Measurements from ENCODE around the gene ZNF546.
A peak's percentile ranks its signal among the peaks of the same experiment; 100 is the strongest.
"Not testable (repeated sequence)": the region's sequence is repeated elsewhere in the genome, so short reads cannot be mapped to it uniquely, and the experiment has no call there.

The ZNF546 gene

DNA sequence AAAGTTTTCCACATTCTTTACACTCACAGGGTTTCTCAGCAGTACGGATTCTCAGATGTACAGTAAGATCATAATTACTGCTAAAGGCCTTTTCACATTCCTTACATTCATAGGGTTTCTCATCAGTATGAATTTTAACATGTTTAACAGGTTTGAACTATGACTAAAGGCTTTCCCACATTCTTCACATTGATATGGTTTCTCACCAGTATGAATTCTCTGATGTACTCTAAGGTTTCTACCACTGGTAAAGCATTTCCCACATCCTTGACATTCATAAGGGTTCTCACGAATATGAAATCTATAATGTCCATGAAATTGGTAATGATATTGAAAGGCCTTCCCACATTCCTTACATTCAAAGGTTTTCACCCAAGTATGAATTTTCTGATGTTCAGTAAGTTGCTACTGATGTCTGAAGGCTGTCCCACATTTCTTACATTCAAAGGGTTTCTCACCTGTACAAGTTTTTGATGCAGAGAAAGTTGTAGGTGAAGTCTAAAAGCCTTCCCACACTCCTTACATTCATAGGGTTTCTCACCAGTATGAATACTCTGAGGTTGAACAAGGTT lies 37.2 kb downstream of the ZNF546 start:
- DNase-seq, result no peak
- in situ Hi-C loops (cut with HindIII; ENCODE audit: low pct_ligation_motif_present, low pct_unique_long_range_greater_than_20kb, low sequenced_read_pairs), result no loop called here

DNA sequence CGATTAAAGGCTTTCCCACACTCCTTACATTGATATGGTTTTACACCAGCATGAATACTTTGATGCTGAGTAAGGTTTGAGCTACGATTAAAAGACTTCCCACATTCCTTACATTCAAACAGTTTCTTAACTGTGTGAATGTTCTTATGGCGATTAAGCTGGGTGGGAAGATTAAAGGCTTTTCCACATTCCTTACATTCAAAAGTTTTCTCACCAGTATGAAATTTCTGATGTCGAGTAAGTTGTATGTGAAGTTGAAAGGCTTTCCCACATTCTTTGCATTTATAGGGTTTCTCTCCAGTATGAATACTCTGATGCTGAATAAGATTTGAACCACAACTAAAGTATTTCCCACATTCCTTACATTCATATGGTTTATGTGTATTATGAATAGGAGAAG lies 39.1 kb downstream of the ZNF546 start:
- in situ Hi-C loops (cut with HindIII; ENCODE audit: low pct_ligation_motif_present, low pct_unique_long_range_greater_than_20kb, low sequenced_read_pairs), result no loop called here

GRCh38 chr19:40038047-40038446 lies 41.2 kb downstream of the ZNF546 start:
- DNase-seq; in situ Hi-C loops (cut with HindIII; ENCODE audit: low pct_ligation_motif_present, low pct_unique_long_range_greater_than_20kb, low sequenced_read_pairs): not testable (repeated sequence)

More for the DNA sequence above, 39.1 kb downstream of the ZNF546 start:
- DNase-seq, result no peak

DNA sequence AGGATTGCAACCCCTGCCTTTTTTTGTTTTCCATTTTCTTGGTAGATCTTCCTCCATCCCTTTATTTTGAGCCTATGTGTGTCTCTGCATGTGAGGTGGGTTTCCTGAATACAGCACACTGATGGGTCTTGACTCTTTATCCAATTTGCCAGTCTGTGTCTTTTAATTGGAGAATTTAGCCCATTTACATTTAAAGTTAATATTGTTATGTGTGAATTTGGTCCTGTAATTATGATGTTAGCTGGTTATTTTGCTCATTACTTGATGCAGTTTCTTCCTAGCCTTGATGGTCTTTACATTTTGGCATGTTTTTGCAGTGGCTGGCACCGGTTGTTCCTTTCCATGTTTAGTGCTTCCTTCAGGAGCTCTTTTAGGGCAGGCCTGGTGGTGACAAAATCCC lies 44.9 kb downstream of the ZNF546 start:
- in situ Hi-C loops (cut with HindIII; ENCODE audit: low pct_ligation_motif_present, low pct_unique_long_range_greater_than_20kb, low sequenced_read_pairs); DNase-seq: not testable (repeated sequence)

- in situ Hi-C loops (cut with HindIII; ENCODE audit: low pct_ligation_motif_present, low pct_unique_long_range_greater_than_20kb, low sequenced_read_pairs), result no loop called here
- no peak for DNase-seq
Measured at GRCh38 chr19:40053491-40053890, 56.6 kb downstream of the ZNF546 start.

DNA sequence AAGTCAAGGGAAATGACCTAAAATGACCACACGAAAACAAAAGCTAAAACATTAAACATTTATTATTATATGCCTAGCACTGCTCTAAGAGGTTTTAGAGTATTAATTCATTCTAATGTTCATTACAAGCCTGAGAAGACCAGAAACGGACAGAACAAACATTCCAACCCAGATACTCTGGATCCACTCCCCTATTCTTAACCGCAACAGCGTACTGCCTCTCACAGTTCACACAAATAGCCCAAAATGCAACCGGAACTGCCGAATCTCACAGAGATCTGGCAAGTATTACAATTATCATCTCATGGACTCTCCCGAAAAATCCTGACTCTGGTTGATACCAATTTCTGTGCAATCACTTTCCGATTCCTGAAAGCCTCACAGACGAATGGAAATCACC lies 57.8 kb downstream of the ZNF546 start:
- in situ Hi-C loops (cut with HindIII; ENCODE audit: low pct_ligation_motif_present, low pct_unique_long_range_greater_than_20kb, low sequenced_read_pairs), result no loop called here
- DNase-seq, result no peak

GRCh38 chr19:40055049-40055448 lies 58.2 kb downstream of the ZNF546 start:
- no peak for DNase-seq
- in situ Hi-C loops (cut with HindIII; ENCODE audit: low pct_ligation_motif_present, low pct_unique_long_range_greater_than_20kb, low sequenced_read_pairs), result no loop called here

DNA sequence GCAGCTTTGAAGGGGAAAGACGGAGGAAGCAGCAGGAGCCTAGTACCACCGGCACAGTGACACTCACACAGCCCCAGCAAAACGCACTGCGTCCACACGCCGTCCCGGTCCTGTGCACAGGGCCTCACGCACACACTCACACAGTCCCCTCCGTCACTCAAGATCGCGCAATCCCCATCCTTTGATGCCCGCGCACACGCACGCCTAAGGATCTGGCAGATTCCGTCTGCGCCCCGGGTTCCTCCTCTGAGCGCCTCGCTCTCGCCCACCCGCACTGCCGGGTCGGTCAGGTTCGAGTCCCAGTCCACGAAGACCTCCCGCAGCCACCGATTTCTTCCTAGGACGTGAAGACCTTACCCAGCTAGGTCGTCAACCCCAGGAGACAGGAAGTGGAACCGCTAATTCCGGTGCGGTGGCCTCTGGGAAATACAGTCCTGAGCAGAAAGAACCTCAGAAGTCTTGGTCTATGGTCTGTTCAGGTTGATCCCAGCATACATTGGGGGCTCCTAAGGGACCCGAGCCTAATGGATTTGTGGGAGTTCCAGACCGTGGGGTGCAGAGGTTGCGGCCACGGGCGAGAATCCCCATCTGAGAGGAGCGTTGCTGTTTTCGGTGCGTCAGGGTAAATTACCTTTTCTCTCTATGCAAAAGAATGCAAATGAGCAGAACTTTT lies 59.1 kb downstream of the ZNF546 start, which contains the start of gene ZNF780B:
TSS of gene ZNF780B (minus strand) at position 400 of the 673 bp plus-strand sequence. CDS start 5,899 bp downstream, outside the sequence.
- in situ Hi-C loops (cut with HindIII; ENCODE audit: low pct_ligation_motif_present, low pct_unique_long_range_greater_than_20kb, low sequenced_read_pairs), result no loop called here
- peak; percentile 44 for DNase-seq

DNA sequence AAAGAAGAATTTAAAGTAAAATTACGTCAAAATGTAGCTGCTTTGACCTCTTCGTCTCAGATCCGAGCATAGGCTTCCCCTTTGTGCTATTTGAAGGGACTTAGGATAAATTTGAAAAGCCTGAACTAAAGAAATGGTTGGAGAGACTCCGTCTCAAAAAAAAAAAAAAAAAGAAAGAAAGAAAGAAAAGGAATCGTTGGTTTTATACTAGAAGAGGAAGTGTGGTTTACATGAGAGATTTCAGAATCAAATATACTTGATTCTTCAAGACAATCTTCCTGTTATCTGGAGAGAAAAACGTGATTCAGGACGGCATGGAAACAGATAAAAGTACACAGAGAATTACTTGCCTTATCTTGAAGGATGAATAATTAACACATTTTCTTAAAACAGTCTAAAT lies 59.6 kb downstream of the ZNF546 start:
- no peak for DNase-seq
- in situ Hi-C loops (cut with HindIII; ENCODE audit: low pct_ligation_motif_present, low pct_unique_long_range_greater_than_20kb, low sequenced_read_pairs), result no loop called here

DNA sequence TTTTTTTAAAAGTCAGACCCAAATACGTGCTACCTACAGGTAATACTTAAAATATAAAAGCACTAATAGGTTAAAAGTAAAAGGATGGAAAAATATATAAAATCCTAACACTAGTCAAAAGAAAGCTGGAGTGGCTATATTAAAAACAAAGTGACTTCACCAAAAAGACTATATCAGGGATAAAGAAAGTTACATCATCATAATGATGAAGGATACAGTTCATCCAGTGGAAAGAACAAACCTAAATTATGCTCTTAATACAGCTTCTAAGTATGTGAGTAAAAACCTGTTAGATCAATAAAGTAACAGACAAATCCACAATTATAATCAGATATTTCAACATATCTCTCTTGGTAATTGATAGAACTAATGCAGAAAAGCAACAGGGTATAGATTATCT lies 60.3 kb downstream of the ZNF546 start:
- DNase-seq, result no peak
- in situ Hi-C loops (cut with HindIII; ENCODE audit: low pct_ligation_motif_present, low pct_unique_long_range_greater_than_20kb, low sequenced_read_pairs), result no loop called here

DNA sequence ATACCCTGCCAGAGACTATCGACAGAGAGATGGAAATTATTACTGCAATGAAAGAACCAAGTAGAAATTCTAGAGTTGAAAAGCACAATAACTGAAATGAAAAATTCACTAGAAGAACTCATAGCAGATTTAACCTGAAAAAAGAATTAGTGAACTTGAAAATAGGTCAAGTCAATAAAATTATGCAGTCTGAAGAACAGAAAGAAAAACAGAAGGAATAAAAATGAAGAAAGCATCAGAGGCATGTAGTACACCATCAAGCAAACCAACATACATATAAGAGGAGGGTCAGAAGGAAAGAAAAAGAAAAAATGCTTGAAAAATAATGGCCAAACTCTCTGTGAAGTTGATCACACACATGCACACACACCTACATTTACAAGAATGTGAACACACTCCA lies 62.8 kb downstream of the ZNF546 start:
- DNase-seq, result no peak
- in situ Hi-C loops (cut with HindIII; ENCODE audit: low pct_ligation_motif_present, low pct_unique_long_range_greater_than_20kb, low sequenced_read_pairs), result no loop called here

GRCh38 chr19:40070058-40070457 lies 73.2 kb downstream of the ZNF546 start:
- no peak for DNase-seq
- in situ Hi-C loops (cut with HindIII; ENCODE audit: low pct_ligation_motif_present, low pct_unique_long_range_greater_than_20kb, low sequenced_read_pairs), result no loop called here
